ENCODE measurements around the gene ANXA2R.
"Not testable (repeated sequence)": the region's sequence is repeated elsewhere in the genome, so short reads cannot be mapped to it uniquely, and the experiment has no call there.

ANXA2R gene

DNA sequence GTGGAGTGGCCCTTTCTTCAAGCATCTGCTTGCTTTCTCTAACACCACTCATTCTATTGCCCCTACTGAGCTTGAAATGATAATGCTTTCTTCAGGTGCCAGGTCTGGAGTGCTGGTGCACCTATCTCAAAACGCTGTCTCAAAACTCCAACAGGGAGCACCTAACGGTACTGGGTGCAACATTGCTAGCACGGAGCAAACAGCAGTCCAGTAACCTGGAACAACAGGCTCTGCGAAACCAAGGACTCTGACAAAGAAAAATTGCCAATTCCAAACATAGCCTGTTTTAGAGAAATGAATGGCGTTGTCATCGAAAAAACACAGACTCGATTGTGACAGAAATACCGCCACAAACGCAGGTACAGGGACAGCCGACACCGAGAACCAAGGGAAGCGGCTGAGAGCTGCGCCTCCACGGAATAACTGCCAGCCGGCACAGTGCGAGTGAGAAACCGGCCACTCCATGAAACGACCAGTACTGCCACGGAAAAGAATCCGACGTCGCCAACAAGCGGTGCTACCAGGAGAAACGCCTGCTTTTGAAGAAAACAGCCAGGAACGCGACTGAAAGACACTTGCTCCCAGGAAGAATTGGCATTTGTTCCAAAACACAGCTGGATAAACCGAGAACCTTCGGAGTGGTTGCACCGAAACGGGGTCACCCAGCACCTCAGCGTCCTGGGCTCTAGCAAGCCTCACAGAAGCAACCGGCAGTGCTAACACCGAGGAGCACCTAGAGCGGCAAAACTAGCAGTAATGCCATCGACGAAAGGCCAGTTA lies 3.1 kb downstream of the ANXA2R start:
- Histone ChIP-seq H3K9me3 (no peaks in the 10 kb centered on the region), H3K27me3 (no peaks in the 10 kb centered on the region), H3K27ac (peak overlapping the region; percentile 96), H3K36me3 (no peaks in the 10 kb centered on the region), H3K4me1 (ENCODE audit: control insufficient read depth in 1 of 2, insufficient read depth in 1 of 2, low read depth in 1 of 2, low read length in 1 of 2) (peaks cover 34 to 46% of the 10 kb centered on the region in 2 experiments), H3K4me3 (ENCODE audit: low read depth in 1 of 2, low read length in 1 of 2) (peak overlapping the region; percentile 79)
- TF ChIP-seq, protein P1, sequence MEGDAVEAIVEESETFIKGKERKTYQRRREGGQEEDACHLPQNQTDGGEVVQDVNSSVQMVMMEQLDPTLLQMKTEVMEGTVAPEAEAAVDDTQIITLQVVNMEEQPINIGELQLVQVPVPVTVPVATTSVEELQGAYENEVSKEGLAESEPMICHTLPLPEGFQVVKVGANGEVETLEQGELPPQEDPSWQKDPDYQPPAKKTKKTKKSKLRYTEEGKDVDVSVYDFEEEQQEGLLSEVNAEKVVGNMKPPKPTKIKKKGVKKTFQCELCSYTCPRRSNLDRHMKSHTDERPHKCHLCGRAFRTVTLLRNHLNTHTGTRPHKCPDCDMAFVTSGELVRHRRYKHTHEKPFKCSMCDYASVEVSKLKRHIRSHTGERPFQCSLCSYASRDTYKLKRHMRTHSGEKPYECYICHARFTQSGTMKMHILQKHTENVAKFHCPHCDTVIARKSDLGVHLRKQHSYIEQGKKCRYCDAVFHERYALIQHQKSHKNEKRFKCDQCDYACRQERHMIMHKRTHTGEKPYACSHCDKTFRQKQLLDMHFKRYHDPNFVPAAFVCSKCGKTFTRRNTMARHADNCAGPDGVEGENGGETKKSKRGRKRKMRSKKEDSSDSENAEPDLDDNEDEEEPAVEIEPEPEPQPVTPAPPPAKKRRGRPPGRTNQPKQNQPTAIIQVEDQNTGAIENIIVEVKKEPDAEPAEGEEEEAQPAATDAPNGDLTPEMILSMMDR (IDR thresholded peaks at IDR 0.05) = no peak

DNA sequence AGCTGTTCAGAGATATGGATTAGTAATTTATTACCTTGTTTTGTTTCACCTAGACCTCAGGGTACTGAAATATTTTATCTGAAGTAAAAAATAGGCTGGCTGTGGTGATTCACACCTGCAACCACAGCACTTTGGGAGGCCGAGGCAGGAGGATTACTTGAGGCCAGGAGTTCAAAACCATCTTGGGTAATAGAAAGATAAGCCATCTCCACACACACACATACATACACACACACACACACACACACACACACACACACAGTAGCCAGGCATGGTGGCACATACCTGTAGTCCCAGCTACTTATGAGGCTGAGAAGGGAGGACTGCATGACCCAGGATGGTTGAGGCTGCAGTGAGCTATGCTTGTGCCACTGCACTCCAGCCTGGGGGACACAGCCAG lies 3.7 kb downstream of the ANXA2R start:
- peaks cover 34 to 44% of the 10 kb centered on the region in 2 experiments for H3K4me1 ChIP-seq (ENCODE audit: control insufficient read depth in 1 of 2, insufficient read depth in 1 of 2, low read depth in 1 of 2, low read length in 1 of 2)
- TF ChIP-seq, protein P1 (IDR thresholded peaks at IDR 0.05) = no peak
- H3K4me3 ChIP-seq (ENCODE audit: low read depth in 1 of 2, low read length in 1 of 2) = no peak overlapping the region
- H3K9me3 ChIP-seq = no peaks in the 10 kb centered on the region
- peak overlapping the region; percentile 96 for H3K27ac ChIP-seq
- no peaks in the 10 kb centered on the region for H3K36me3 ChIP-seq
- H3K27me3 ChIP-seq = no peaks in the 10 kb centered on the region

DNA sequence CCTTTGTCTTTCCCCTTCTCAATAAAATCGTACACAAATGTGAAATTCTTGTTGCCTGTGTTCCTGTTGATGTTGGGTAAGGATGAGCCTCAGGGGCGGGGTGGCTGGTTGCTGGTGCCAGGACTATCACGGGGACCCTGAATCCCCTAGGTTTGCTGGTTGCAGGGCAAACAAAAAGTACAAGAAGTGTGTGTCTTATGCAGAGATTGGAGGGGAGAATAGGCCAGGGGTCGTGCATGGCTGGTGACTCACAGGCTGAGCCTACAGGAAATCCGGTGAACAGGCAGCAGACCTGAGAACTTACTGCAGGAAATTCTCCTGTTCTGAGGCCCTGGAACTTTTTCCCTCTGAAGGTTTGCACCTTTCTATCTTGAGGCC lies 5.5 kb downstream of the ANXA2R start:
- TF ChIP-seq, protein P1 (IDR thresholded peaks at IDR 0.05) = no peak
- Histone ChIP-seq H3K27me3 (no peaks in the 10 kb centered on the region), H3K4me3 (ENCODE audit: low read depth in 1 of 2, low read length in 1 of 2) (no peak overlapping the region)

DNA sequence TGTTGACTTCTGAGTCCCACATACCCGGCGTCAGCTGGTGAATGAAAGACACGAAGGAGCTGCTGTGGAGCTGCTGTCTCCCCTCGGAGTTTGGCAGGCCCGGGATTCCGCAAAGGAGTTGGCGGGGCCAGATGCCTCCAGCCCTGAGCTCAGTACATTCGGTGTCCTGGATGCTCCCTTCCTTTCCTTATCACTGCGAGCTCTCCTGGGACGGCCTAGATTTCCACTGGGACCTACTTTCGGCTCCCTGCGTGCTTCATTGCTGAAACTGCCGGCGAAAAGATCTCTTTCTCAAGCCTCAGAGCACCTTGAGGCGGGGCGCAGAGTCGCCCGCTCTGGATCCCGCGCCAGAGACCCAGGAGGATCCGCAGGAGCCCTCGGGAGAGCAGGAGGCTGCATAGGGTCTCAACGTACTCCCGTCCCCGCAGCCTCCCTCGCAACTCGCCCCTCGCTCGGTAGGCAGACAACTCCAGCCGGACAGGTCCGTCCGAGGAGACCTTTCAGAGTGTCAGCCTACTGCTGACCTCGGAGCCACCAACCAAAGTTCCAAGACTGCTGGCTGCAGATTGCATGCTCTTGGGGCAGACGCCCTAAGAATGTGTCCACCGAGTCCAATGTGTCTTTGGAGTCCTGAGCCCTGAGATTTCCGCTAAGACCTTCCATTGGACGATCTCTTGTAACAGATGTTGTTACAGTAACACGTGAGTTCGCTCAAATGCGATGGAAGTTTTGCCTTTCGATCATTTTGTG lies 6.1 kb downstream of the ANXA2R start:
- H3K27me3 ChIP-seq = no peaks in the 10 kb centered on the region
- peak overlapping the region; percentile 14 for H3K27ac ChIP-seq
- TF ChIP-seq, protein P1 (IDR thresholded peaks at IDR 0.05) = no peak
- no peaks in the 10 kb centered on the region for H3K9me3 ChIP-seq
- peaks cover 27 to 40% of the 10 kb centered on the region in 2 experiments for H3K4me1 ChIP-seq (ENCODE audit: control insufficient read depth in 1 of 2, insufficient read depth in 1 of 2, low read depth in 1 of 2, low read length in 1 of 2)
- no peaks in the 10 kb centered on the region for H3K36me3 ChIP-seq
- H3K4me3 ChIP-seq (ENCODE audit: low read depth in 1 of 2, low read length in 1 of 2) = no peak overlapping the region

More for the DNA sequence above, 5.5 kb downstream of the ANXA2R start:
- H3K27ac ChIP-seq = peak overlapping the region; percentile 14
- H3K4me1 ChIP-seq (ENCODE audit: control insufficient read depth in 1 of 2, insufficient read depth in 1 of 2, low read depth in 1 of 2, low read length in 1 of 2) = peaks cover 25 to 36% of the 10 kb centered on the region in 2 experiments
- H3K9me3 ChIP-seq = no peaks in the 10 kb centered on the region
- no peaks in the 10 kb centered on the region for H3K36me3 ChIP-seq

DNA sequence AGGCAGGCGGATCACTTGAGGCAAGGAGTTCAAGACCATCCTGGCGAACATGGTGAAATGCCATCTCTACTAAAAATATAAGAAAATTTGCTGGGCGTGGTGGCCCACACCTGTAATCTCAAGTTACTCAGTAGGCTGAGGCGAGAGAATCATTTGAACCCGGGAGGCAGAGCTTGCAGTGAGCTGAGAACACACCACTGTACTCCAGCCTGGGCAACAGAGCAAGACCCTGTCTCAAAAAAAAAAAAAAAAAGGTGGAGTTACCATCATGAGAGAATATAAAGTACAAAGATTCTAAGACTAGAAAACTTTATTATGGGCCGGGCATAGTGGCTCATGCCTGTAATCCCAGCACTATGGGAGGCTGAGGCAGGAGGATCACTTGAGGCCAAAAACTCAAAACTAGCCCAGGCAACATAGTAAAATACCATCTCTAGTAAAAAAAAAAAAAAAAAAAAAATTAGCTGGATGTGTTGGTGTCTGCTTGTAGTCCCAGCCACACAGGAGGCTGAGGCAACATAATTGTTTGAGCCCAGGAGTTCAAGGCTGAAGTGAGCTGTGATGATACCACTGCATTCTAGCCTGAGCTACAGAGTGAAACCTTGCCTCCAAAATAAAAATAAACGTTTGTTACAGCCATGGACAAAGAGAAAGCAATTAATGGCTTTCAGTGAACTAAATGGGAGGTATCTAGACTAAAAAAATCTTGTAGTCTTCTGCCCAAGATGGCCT lies 12.9 kb downstream of the ANXA2R start:
- Histone ChIP-seq H3K4me1 (ENCODE audit: control insufficient read depth in 1 of 2, insufficient read depth in 1 of 2, low read depth in 1 of 2, low read length in 1 of 2) (peaks cover 15 to 17% of the 10 kb centered on the region in 2 experiments), H3K27ac (no peak overlapping the region), H3K4me3 (ENCODE audit: low read depth in 1 of 2, low read length in 1 of 2) (no peak overlapping the region), H3K9me3 (no peaks in the 10 kb centered on the region), H3K36me3 (no peaks in the 10 kb centered on the region), H3K27me3 (no peaks in the 10 kb centered on the region)
- TF ChIP-seq, protein P1 (IDR thresholded peaks at IDR 0.05) = no peak

DNA sequence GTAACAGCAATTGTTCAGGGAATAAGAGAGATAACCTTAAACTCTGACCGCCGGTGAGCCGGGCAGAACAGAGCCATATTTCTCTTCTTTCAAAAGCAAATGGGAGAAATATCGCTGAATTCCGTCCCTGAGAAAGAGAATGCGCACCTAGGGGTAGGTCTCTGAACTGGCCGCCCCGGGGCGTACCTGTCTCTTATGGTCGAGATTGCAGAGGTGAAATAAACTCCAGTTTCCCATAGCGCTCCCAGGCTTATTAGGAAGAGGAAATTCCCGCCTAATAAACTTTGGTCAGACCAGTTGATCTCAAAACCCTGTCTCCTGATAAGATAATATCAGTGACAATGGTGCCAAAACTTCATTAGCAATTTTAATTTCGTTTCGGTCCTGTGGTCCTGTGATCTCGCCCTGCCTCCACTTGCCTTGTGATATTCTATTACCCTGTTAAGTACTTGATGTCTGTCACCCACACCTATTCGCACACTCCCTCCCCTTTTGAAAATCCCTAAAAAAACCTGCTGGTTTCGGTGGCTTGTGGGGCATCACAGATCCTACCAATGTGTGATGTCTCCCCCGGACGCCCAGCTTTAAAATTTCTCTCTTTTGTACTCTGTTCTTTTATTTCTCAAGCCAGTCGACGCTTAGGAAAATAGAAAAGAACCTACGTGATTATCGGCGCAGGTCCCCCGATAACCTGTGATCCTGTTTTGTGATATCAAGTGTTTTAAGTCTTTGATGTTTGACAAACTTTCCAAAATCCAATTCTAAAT lies 14.8 kb downstream of the ANXA2R start:
- peaks cover 21% of the 10 kb centered on the region in 2 experiments for H3K4me1 ChIP-seq (ENCODE audit: control insufficient read depth in 1 of 2, insufficient read depth in 1 of 2, low read depth in 1 of 2, low read length in 1 of 2)
- H3K9me3 ChIP-seq; H3K4me3 ChIP-seq (ENCODE audit: low read depth in 1 of 2, low read length in 1 of 2); H3K27me3 ChIP-seq; H3K27ac ChIP-seq; H3K36me3 ChIP-seq: not testable (repeated sequence)

Data from neutrophil (primary cell).